UCSD-AML1 (cell line): ENCODE data around the gene DCAF8L2.
"Not testable (repeated sequence)": the region's sequence is repeated elsewhere in the genome, so short reads cannot be mapped to it uniquely, and the experiment has no call there.

Source experiments
- DNase-seq: peaks from one replicate; lab custom pipeline; 2025; ENCODE audit not compliant: unreplicated experiment; lab: John Stamatoyannopoulos, UW

DCAF8L2 gene

DNA sequence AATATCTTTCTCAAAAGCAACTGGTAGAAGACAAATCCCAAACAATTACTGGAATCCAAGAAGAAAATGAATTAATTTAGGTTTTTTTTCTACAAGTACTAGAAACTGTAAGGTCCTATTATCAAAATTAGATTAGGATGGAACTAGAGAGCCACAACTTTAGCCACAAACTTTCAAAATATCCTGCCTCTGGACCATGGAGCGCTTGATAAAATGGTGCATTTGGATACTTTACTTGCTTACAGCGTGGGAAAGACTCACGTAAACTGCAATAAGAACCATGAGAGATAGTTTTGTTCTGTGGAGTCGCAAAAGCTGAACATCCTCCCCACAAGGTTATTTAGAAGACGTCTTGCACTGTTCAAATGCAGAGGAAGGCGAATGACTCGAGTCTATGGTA lies at the start of gene DCAF8L2:
Gene DCAF8L2, plus strand, starts transcription at position 301 of the 400 bp plus-strand sequence. CDS start 156,552 bp downstream, outside the sequence.
- no peak for DNase-seq

DNA sequence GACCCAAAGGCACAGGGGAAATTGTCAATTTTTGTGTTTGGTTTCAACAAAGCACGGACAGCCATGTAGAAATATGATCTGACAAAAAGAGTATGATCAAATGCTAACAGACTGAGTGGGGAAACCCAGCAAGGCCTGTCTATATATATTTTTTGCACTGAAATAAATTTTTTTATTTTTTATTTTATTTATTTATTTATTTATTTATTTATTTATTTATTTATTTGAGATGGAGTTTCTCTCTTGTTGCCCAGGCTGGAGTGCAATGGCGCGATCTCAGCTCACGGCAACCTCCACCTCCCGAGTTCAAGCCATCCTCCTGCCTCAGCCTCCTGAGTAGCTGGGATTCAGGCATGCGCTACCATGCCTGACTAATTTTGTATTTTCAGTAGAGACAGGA lies 49.0 kb upstream of the DCAF8L2 start:
- DNase-seq, result not testable (repeated sequence)

DNA sequence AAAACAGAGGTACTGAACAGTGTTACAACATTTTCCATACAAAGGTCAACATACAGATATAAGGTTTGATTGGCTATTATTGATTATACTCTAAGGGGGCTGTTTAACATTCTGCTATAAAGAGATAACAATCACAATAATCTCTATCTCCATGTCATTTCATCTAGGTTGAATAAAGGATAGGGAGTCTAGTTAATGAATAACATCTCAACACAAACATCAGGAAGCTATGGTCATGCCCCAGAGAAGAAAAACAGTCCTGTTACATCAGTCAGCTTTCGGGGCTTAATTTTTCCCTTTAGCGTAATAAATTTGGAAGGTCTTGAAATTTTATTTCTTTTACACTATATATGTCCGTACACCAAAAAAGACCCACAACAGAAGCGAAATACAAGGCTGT lies 41.5 kb upstream of the DCAF8L2 start:
- no peak for DNase-seq

DNA sequence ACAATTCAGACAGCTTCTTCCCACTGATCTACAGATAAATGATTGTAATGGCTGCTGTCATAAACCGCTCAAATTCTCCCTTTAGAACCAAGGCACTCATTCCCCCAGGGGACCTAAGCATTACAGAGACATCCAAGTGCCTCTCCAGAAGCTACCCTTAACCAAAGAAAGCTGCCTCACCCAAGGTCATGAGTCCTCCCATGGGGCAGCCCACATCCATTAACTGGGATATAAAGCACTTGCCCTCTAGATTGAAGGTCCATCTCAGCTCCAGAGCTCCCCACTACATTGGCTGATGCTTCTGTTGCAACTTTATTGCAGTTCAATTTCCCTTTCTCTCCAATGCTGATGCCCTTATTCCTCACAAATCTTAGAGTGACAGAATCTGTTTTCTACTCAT lies 40.5 kb upstream of the DCAF8L2 start:
- DNase-seq, result no peak

DNA sequence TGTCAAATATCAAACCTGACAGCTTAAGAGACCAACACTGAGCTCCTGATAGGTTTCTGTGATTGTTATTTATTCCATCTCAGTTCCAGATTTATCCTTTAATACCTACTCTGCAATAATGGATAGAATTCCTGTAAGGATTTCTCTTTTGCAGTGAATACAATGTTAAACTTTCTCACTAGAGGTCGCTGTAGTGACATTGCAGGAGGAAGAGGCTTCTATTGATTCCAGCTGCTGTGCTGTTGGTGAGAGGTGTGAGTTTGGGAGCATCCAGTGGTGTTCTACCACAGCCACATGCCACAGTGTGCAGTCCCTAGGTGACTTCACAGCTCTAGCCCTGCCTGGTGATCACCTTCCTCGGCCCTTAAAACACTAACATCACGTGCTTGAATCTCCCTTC lies 34.6 kb upstream of the DCAF8L2 start:
- DNase-seq, result no peak

DNA sequence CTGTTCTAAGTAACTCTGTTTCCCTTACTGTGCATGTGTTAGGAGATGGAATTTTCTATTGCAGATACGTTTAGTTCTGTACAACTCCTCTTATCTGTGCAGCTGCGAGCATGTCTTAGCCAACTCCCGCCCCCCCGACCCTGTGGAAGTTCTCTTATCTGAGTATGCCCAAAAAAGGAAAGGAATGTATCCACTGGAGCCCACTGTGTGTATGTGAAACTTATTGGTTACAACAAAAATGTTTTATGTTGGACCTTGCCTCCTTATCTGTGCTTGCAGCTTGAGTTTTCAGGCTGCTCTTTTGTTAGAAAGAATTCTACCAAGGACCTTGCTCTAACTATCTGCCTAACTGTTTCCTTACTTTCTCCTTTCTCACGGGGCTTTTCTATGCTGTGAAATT lies 24.2 kb upstream of the DCAF8L2 start:
- DNase-seq, result no peak

DNA sequence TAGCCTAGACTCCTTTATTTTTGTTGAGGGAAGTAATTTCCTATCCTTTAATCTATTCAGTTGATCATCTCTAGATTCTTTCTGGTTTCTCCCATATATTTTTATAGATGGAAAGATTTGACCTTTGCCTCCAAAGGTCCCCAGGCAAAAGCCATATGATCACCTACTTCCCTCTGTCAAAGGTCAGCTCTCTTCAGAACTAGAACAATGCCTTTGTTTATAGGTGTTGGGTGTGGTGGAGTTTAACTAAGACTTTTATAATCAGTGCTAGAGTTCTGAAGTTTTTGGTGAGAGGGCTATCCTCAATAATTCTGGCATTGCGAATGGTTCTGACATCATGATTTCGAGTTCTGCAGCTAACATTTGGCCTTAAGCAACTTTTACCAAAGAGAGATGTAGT lies 19.0 kb upstream of the DCAF8L2 start:
- DNase-seq, result no peak

DNA sequence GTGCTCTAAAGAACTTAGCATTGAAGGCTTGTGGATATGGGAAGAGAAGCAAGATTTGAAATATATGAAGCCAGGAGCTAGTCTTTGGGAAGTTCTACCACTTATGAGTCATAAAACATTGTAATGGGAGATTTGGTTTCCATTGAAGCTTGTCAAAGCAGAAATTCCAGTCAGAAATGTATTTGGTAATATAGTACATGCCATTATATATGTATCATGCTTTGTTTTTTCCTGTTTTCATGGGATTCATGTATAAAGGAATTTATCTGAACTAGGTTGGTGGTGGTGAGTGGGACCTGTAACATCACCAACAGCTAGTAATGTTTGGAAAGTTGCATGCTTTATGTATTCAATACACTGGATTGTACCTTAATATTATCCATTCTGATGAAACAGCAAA lies 14.6 kb upstream of the DCAF8L2 start:
- no peak for DNase-seq

DNA sequence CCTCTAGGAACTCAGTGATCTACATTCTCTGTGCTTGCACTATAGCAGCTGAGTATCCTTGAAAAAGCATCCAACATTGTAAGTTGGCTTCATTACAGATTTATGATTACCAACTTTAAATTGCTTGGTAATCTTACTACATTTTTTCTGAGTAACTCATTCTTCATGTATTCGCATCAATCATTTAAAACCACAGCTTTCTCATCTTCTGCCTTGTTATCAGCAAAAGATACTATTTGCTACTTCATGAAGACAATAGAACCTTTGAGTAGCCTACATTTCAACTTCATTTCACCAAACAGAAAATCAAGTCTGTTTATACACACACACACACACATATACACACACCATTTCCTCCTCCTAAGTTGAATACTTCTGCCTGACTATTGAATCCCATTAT lies 6.2 kb upstream of the DCAF8L2 start:
- DNase-seq, result no peak

DNA sequence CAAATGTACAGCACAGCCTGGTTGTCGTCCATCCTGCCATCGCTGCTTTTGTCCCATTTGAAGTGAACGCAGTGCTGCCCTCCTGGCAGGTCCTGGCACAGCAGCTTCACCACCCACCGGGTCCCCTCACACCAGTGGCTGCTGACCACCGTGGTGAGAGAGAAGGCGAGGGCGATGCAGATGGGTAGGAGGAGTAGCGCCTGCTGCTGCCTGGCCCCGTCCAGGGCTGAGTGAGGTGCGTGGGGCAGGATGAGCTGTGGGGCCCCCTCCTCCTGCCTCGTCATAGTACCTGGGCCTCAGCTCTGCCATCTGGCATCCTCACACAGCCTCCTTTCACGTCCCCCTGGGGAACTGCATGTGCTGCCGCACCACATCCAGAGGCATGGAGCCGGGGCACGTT lies 1.8 kb downstream of the DCAF8L2 start:
- no peak for DNase-seq

DNA sequence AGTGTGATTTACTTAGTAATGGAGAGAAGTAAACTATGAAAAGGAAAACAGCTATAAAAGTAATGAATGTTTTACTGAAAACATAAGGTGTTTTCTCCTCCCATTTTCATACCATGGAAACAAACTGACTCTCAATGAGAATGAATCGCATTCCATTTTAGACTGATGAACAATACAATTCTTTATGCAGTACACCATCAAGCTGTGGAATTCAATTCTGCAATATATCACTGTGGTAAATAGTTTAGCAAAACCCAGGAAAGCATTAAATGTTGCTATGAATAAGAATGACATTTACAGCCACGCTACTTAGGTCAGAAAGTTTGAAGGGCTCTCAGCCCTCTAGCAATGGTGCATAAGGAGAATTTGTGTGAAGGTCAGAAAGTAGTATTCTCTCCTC lies 7.4 kb downstream of the DCAF8L2 start:
- no peak for DNase-seq

DNA sequence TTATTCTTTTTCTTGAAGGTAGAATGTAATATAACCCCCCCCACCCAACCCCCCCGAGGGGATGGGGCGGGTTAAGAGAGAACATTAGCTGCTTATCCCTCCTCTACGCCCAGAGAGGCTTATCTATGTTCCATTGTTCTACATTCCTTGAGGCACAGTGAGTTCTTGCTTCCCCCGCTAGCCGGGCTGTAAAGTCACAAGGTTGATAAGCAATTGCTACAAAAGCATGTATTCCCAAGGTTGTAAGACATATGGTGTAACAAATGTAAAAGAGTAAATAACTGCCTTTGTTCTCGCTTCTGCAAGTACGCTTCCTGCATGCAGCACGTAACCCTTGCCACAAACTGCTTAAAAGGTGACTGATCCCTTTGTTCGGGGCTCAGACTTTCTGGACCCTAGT lies 8.2 kb downstream of the DCAF8L2 start:
- DNase-seq, result no peak

DNA sequence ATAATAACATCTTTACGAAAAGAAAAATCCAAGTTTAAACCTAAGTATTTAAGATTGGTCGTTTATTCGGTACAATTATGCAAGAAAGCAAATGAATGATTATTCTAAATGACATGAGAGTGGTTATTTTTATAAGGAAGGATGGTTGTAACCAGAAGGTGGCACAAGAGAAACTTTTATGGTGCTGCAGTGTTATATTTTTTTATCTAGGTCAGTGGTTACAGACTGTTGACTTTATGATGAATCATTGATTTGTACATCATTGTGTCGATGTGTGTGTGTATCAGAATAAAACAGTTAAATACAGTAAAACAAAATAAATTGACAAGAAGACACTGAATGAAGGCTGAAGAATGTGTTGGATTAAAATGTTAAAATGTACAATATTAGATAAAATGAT lies 9.8 kb downstream of the DCAF8L2 start:
- no peak for DNase-seq

DNA sequence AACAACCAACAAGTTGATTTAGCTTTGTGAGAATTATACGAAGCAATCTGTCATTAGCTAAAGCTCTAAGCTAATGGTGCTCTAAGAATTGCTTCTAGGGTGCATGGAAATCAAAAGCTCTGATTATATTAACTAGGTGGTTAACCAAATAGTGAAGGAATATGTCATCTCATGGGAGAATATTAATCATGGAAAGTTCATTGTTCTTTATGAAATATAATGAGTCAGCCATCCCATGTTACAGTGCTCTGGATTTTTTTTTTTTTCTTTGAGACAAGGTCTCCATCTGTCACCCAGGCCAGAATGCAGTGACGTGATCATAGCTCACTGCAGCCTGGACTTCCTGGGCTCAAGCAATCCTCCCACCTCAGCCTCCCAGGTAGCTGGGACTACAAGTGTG lies 10.5 kb downstream of the DCAF8L2 start:
- no peak for DNase-seq

DNA sequence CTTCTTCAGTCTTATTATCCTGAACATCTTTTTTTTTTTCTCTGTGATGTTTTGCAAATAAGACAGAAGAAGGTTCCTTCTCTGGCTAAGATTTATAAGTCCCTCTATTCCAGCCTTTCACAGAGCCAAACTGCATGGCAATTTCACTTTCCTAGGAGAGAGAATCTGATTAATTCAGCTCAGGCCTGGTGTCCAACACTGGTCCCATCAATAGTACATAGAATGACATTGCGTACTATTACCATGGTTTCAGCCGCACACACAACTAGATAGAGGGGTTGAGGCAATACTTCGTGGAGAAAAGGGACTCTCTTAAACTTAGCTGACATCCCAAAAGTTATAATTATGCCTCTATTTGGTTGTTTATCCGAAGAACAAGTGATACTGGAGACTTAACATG lies 18.5 kb downstream of the DCAF8L2 start:
- no peak for DNase-seq

DNA sequence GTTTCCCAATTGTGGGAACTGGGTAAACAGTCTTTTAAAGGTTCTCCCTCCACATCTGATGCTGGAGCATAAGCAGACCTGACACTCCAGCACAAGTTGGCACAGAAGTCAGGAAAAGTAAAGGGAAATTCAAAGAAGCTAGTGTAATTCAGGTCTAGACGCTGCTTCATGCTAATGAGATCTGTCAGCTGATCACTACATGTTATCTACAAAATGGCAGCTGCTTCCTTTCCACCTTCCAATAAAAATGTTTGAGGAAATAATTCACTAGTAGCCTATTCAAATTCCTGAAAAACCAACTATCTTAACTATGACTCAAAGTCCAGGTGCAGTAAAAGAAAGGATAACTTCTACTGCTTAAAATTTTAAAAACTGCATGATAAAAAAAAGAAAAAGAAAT lies 29.3 kb downstream of the DCAF8L2 start:
- no peak for DNase-seq

DNA sequence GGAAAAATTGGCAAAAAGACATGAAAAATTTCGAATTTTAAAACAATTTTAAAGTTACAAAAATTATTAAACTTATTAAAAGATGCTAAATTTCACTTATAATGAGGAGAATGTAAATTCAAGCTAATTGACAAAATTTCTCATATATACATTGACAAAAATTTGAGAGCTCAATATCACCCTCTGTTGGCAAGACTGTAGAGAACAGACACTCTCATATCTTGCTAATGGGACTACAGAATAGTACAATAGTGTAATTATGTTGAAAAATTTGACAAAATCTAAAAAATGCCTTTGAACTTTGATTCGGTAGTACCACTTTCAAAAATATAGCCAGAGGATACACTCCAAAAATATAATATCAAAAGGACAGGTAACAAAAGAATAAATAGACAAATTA lies 29.8 kb downstream of the DCAF8L2 start:
- DNase-seq, result no peak

DNA sequence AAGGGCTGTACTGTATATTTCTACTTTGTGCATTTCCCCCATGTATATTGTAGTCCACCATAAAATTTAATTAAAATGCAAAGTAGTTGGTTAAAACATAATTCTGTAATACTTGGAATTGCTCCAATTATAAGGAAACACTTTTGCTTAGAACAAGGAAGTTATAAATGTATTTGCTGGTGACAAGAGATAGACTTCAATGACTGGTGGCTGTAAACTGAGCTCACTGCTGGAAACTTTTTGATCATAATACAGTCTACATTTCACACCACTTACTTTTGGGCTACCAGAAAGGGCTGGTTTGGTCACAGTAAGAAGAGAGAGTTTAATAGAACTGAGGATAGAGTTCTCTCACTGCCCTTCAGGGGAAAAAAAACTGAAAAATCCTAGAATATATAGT lies 32.7 kb downstream of the DCAF8L2 start:
- DNase-seq, result no peak

DNA sequence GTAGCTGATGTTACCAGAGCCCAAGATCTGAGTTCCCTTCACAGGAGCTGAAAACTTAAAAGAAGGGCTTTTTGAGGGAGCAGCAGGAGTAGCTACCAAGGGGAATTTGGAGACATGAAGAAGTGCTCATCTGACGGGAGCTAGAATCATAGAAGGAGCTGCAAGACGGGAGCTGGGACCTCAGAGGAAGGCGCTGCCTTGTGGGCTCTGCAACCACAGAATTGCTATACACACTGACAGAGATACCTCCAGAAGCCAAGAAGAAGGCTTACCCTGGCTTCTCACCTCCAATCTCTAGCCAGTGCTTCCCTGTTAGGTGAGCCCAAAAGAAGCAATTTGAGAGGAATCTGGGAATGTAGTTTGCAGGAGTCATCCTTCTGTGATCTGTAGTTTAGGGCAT lies 35.9 kb downstream of the DCAF8L2 start:
- no peak for DNase-seq

DNA sequence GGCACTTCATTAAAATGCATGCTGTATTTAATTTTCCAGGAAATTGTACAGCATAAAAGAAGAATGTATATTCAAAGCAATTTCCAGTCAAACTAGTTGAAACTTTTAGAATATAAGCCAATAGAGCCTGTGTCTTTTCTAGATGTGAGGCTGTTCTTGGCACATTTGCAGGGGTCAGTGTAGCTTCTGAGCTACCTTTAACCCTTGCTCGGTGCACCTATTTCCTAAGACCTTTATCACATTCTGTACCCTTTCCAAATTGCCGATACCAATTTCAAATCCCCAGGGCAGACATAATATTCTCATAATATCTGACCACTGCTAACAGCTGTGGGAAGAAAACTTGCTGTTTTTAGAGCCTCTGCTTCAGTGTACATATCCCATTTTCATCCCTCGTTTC lies 43.2 kb downstream of the DCAF8L2 start:
- no peak for DNase-seq

DNA sequence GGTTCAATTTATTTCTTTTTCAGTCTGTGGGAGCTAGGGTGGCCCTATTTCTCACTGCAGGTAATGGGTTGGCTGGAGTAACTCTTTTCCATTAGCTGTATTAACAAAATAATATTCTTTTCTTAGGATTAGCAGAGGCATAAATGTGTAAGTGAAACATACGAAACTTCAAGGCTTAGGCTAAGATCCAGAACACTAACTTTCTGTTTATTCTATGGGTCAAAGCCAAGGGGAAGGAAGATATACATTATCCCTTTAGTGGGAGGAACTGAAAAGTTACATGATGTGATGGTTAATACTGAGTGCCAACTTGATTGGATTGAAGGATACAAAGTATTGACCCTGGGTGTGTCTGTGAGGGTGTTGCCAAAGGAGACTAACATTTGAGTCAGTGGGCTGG lies 66.4 kb downstream of the DCAF8L2 start:
- DNase-seq, result no peak

DNA sequence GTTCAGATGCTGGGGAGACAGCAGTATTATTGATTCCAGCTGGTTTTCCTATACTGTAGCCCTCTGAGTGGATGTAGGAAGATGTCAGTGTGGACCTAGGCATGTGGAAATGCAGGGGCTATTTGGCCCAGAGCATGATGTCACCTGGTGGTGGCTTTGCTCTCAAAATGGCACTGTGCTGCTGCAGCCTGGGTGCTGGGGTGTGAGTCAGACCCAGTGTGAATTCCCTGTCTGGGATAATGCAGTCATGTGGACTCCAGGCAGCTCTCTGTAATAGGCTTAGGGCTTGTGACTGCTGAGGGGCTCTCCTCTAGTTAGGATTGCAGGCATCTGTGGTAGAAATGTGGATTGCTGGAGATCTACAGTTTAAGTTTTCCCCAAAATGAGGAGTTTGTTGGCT lies 70.7 kb downstream of the DCAF8L2 start:
- no peak for DNase-seq

DNA sequence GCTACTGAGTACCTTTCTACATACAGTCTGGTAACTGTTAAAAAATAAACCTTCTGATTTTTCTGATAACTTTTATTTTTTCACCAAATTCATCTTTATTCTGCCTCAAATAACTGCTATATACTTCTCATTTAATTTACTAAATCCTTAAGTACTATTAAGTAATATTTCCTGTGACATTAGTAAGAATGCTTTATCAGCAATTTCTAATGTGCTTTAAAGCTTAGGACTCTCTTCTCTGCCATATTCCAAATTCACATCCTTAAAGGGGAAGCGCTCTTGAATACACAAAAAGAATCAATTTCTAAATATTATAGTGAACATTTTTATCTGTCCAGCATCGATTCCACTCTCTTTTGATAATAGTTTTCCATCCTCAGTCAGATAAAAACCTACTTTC lies 81.1 kb downstream of the DCAF8L2 start:
- no peak for DNase-seq

DNA sequence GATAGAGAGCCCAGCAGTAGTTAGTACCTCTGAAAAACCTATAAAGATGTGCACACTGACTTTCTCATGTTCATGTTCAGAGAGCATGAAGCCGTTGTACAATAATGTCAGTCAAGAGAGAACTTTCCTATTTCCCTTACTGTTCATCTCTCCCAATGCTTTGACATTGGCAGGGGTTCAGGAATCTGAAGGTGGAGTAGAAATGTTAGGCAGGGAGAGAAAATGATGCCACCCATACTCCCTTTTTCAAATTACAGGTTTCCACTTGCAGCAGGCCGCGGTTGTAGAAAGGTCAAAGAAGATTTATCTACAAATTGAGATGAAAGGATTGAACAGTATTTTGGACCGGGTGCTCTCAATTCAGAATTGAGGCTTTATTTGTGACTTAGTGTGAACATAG lies 84.3 kb downstream of the DCAF8L2 start:
- DNase-seq, result no peak
